Activated naive CD8-positive, alpha-beta T cell (primary cell): ENCODE measurements around the gene CLDN1.

Experiments used
- H3K27ac Mint-ChIP-seq: one replicate; pipeline ENCODE4 v1.8.0; 2021; ENCODE audit warnings: mixed read lengths
- H3K27me3 Mint-ChIP-seq: one replicate; pipeline ENCODE4 v1.8.0; 2021; ENCODE audit warnings: mixed read lengths
- H3K36me3 Mint-ChIP-seq: one replicate; pipeline ENCODE4 v1.8.0; 2021; ENCODE audit warnings: mixed read lengths
- H3K4me1 Mint-ChIP-seq: one replicate; pipeline ENCODE4 v1.8.0; 2021; ENCODE audit warnings: low read depth, mixed read lengths
- H3K4me3 Mint-ChIP-seq: one replicate; pipeline ENCODE4 v1.8.0; 2021; ENCODE audit warnings: mild to moderate bottlenecking, mixed read lengths
- H3K9me3 Mint-ChIP-seq: one replicate; pipeline ENCODE4 v1.8.0; 2021; ENCODE audit warnings: low read depth, mixed read lengths

The CLDN1 gene

GRCh38 chr3:190258634-190259033, 63.6 kb downstream of the CLDN1 start:
- Mint-ChIP-seq H3K27ac (no peak overlapping the region), H3K9me3 (no peaks in the 10 kb centered on the region), H3K4me1 (no peaks in the 10 kb centered on the region), H3K27me3 (peaks cover 1% of the 10 kb centered on the region), H3K36me3 (no peaks in the 10 kb centered on the region), H3K4me3 (no peak overlapping the region)
